Measurements from ENCODE around the gene LEKR1.
A peak's percentile ranks its signal among the peaks of the same experiment; 100 is the strongest.
"Not testable (repeated sequence)": the region's sequence is repeated elsewhere in the genome, so short reads cannot be mapped to it uniquely, and the experiment has no call there.

Gene LEKR1

DNA sequence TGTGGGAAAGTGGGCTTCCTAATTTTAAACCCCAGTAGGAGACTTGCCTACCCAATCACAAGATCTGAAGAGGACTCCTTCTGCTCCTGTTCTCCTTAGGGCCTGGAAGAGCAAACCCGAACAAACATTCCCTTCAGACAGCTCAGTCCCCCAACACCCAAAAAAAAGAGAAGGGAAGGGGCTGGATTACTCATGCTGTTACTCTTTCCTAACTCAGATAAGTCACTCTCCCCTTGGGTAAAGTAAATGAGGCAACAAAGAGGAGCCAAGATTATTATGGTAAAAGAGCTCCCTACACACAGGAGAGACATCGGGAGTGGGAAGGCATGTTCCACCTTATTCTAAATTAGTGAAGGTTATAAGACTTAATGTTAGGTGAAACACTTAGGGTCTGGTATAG lies 18.1 kb upstream of the LEKR1 start:
- DNase-seq = no peak

DNA sequence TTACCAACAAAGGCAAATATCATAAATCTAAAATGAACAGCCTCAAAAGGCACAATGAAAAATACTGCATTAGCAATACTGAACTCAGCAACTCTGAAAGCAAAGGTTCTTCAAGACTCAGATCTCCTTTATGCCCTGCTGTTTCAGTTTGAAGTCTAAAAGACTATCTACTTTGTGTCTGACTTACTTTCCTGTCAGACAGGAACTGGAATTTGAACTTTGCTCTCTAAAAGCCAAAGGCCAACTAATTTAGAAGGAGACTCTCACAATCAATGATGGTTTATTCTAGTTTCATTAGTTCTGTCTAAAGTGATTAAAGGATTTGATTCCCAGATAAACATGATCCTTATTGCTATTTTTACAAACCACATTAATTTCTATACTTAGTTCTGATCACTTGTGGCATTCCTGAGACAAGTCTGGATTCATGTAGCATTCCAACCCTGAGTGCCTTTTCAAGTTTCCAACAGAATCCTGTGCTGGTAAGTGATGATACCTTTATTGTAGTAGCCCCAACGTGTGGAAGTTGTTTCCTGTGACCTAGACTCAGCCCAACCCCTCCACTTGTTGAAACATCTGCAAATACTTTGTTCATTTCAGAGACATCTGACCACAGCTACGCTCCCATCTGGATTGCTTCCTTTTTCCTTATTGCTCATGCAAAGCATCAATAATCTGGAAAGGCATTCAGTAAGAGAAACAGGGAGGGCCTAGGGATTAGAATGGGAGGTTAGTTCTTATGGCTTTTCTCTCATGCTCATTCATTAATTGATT lies 14.9 kb upstream of the LEKR1 start:
- DNase-seq = no peak

DNA sequence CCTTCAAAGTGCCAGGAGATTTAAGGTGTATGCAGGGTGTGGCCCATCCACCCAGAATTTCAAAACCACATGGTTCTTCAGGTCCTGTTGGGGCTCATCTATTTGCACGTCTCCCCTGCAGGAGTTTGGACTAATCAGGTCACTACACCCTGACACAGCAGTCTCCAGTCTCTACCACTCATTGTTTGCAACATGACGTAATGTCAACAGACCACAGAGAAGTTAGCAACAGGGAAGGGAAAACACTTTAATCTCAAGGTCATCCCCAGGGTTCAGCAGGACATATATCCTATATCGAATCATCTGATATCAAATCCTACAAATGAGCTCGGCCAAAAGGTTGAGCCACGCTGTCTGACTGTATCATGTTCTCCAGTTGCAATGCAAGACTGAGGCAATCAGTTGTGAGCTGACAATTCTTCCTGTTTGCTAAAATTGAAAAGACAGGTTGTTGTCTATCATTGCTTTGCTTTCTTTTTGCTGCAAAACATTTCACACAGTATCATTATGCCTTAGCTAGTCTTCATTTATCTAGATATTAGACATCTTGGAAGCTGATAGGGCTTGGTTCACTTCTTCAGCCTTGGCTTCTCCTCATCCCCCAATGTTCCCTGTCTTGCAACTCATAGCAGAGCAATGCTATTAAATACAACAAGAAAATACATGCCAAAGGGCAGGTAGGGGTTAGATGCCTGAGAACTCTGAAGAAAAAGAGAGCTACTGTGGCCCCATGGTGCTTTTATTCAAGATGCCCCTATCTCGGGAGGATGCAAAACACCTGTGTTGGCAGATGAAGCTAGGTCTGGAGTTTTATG lies 13.4 kb upstream of the LEKR1 start:
- no peak for DNase-seq

DNA sequence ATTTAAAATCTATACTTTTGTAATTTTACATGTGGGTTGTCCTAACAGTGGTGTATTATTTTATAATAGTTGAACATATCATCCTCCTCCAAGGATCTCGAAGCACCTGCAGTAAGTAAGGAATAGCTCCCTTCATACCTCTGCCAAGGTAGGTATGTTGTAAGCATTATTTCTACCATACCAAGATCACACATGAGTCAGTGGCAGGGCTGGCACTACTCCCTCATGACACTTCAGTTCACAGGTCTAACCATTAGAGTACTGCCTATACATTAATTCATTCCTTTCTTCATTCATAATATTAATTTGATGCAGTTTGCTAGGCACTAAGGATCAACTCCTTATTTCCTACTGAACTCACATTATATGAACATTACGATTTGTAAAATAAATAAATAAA lies 11.9 kb upstream of the LEKR1 start:
- no peak for DNase-seq

DNA sequence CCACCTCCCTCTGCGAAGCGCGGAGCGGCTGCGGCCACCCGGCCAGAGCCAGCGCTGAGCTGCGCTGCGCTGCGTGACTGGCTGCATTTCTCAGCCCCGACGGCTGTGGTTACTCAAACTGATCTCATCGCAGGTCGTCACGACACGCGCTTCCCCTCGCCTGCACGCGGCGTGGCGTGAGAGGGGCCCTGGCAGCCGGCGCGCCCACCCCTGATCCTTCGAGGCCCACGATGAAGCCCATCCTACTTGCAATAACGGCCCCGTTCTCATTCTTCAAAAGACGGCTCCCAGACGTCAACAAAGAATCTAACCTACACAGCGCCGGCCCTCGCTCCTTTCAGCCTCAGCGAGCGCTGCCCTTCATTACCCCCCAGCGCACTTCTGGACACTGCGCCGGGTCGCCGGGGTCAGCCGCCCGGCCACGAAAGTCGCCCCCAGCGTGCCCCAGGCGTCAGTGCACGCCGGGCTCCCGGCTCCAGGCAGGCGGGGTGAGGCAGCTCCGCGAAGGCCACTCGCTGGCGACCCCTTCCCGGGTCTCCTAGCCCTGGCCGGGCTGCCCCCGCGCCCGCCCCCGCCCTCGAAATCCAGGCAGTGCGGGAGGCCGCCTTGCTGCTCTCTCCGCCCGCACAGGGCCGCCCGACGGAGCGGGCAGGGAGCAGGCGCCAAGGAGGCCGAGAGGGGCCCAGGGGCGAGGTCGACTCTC lies 9.9 kb upstream of the LEKR1 start:
- peak; percentile 63 for DNase-seq

DNA sequence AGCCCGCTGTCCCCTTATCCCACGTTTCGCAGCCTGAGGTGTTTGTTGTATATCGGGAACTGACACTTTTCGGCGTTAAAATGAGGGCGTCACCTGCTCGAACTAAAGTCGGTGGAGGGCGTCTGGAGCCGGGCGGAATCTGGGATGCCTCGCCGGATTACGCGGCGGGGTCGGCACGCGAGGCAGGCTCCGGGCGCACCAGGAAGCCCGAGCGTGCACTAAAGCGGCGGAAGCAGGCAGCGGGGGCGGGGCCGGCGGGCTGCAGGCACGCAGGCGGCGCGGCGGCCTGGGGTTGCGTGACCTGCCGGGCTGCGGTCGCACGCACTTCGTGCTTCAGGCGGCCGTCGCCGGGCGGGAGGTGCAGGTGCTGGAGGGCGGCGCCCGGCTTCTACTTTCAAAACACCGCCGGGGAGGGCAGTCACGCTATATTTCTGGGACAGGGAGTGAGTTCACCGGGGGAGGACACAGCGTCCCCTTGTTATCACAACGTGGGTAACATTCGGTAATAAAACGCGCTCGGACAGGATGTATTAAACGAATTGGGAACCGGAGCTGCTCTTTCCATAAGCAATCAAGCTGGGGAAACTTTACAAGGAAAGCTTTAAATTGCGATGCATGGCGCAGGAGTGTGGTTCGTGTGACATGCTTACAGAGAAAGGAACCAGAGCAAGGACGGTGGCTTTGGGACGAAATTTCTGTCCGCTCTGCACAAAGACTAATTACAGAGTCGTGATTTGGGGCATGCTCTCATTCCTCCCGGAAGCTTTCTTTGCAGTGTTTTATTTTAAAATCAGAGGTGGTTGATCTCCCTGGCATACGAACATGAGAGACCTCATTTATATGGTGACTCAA lies 9.1 kb upstream of the LEKR1 start:
- DNase-seq = peak; percentile 92

DNA sequence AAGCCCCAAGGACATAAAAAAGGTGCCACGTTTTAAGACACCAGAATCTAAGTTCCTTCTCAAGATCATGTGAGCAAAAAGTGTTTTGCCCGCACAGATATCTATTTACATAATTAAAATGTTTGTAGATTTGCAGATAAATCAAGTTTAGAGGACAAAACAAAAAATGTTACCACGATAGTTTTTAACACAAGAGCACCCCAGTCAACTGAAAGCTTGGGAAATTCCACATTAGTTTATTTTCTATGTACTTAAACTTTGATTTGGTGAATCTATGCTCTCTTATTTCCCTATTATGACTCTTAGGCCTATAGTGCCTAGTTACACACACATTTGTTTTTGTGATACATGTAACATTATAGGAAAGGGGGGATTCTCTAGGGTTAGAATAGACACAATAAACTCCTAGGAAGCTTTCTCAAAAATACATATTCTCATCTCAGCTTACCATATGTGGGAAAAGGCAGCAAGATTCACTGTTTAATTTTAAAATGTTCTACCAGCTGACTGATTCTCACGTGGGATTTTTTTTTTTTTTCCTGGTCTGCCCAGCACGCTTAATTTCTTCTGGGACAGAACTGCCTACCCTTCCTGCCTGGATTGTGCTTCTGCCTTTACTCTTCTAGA lies 8.4 kb upstream of the LEKR1 start:
- DNase-seq = no peak

DNA sequence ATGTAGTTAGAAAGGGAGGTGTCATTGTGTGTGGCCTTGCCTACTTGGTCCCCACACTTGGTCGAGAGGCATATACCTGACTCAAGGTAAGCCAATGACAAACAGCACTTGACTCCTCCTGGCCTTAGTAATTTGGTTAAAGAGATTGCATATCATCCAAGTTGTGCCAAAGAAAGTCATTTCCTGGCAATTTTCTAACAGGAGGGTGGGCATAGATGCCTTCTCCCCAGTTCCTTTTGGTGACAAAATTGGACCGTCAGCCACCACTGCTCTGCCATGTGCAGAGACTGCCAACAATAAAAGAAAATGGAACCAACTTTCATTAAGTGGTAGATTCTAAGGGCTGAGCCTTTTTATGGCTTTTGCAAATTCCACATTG lies 7.9 kb upstream of the LEKR1 start:
- DNase-seq = no peak

DNA sequence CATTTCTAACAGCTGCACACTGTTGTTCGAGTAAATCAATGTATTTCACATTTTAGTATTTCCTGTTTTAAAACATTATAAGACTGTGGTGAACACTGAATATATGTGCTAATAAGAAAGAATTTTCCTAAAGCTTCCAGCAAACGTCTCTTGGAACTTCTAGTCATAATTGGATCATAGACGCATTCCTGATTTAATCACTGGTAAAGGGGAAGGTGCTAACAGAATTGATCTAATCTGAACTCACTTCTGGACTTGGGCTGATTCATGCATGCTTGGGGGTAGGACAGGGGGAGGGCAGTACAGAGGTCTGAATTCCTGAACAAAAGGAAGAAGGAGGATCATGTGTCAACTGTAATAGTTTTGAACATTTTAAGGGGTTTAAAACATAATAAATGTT lies 7.3 kb upstream of the LEKR1 start:
- DNase-seq = no peak

DNA sequence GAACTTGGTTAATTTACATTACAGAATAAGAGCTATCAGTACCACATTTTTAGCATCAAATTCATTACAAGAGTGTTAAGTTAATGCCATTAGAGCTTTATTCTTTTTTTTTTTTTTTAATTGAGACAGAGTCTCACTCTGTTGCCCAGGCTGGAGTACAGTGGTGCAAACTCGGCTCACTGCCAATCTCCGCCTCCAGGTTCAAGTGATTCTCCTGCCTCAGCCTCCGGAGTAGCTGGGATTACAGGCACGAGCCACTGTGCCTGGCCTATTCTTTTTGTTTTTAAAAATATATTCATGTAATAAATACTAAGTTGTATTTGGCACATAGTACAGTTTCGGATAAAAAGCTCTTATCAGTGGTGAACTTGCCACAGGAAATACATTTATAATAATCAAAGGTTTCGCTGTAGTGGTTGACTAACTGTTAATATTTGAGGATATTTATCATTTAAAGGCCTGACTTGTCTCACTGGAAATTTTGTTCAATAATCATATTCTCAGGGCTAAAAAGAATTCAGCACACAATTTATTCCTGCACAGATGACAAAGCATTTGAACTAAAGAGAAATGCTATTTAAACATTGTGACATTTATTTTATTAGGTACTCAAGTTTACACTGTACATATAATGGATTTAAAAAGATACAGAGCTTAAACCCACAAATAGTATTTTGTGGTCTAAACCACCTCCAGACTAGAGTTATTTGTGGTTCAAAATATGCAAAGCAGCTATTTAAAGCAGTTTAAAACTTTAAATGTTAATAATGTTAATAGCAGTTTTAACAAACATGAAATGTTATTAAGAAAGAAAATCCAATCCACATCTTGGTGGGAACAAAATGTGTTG lies 6.1 kb upstream of the LEKR1 start:
- DNase-seq = no peak

DNA sequence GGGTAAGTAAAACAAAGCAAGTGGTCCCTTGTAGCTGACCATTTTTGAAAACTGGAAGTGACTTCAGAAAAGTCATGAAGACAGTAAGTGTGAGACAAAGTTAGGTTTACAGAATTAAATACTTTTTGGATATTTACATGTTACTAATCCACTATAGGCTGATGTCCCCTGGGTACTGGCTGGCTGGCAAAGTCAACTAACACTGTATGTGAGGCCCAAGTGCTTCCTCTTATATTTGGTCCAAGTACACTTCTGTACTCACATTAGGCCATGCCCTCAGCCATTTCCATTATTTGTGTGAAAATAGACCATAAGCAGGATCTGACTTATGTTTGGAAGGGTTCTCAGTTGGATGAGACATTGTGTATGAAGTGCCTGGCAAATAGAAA lies 5.5 kb upstream of the LEKR1 start:
- no peak for DNase-seq

DNA sequence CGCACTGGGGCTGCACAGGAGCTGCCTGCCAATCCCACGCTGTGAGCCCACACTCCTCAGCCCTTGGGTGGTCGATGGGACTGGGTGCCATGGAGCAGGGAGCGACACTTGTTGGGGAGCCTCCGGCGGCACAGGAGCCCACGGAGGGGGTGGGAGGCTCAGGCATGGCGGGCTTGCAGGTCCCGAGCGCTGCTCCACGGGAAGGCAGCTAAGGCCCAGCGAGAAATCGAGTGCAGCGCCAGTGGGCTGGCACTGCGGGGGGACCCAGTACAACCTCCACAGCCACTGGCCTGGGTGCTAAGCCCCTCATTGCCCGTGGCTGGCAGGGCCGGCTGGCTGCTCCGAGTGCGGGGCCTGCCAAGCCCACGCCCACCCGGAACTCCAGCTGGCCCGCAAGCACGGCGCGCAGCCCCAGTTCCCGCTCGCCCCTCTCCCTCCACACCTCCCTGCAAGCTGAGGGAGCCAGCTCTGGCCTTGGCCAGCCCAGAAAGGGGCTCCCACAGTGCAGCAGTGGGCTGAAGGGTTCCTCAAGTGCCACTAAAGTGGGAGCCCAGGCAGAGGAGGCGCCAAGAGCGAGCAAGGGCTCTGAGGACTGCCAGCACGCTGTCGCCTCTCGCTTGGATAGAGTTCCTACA lies 3.4 kb upstream of the LEKR1 start:
- not testable (repeated sequence) for DNase-seq

DNA sequence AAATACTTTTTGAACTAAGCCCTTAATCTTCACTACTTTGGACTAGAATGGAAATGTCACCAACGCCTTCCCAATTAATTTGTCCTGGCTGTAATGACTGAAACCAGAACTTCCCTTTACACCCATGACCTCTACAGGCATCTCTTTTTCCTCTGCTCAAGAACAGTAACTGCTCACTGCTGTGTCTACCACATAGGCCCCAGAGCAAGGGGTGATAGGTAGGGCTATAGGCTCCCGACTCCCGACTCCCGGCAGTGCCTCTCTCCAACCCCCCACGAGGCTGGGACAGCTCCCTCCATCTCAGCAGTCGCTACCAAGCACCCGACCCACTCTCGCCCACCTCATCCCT lies 384 bp upstream of the LEKR1 start:
- DNase-seq = no peak

DNA sequence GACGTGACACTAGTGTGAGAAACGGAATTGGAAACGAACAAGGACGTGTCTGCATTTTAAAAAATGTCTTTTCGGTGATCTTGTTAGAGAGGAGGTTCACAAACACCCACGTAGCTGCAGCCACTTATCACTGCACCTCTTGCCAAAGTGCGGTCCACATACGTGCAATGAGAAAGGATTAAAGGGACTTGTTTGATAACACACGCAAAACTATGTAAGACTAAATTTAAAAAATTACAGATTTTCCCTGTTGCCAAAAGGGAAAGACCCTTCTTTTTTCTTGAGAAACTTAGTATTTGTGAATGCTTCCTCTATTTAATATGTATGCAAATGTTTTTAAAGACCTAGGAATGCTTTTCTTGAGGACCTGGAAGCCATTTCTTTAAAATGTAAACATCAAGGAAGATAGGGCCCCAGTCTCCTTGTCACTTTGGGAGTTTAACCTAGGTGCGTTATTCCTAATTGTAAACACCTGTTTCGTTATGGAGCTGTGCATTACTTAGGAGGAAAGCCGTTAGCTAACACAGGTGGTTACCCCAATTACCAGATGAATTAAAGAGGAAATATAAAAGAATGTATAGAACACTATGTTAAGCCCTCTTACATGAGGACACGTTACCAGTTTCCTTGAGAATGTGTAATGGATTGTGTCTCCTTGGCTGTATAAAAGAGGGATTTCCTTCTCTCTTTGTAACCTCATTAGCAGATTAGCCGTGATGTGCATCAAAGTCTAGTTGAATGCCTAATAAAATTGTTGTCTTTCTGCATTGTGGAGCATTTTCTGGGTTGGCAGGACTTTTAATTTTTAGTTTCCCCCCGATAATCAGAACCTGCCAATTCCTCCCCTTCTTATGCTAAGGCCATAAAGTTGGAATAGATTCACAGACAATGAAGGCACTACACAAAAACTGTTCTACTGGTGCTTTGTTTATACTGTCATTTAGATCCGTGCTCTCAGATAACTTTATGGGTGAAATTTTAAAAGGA lies 1.0 kb downstream of the LEKR1 start:
- no peak for DNase-seq

DNA sequence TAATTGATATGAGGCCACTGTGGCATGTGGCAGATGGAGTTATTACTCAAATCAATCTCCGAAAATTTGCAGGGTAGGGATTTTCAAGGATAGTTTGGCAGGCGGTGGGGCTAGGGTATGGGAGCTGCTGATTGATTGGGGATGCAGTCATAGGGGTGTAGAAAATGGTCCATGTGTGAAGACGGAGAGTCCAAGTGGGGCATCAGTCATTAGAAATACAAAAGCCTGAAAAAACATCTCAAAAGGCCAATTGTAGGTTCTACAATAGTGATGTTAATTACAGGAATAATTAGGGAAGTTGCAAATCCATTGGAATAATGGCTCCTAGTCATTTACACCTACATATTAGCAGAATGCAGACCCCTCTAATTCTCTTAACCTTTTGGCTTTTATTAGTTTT lies 4.9 kb downstream of the LEKR1 start:
- DNase-seq = no peak

DNA sequence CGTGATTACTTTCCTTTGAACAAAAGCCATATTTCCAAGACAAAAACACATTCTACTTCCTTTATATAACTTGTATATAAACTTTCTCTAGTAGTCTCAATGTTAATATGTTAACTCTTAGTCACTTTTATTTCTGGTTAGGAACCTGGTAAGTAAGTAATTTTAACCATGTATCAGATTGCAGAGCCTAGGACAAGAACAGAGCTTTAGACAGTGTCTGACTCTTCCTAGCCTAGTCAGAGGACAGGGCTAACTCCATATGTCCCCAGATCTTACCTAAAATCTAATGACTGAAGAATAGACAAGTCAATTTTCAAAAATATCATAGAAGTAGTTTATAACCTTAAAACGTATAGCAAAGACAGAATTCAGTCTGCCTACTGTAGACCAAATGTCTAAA lies 8.3 kb downstream of the LEKR1 start:
- DNase-seq = no peak

DNA sequence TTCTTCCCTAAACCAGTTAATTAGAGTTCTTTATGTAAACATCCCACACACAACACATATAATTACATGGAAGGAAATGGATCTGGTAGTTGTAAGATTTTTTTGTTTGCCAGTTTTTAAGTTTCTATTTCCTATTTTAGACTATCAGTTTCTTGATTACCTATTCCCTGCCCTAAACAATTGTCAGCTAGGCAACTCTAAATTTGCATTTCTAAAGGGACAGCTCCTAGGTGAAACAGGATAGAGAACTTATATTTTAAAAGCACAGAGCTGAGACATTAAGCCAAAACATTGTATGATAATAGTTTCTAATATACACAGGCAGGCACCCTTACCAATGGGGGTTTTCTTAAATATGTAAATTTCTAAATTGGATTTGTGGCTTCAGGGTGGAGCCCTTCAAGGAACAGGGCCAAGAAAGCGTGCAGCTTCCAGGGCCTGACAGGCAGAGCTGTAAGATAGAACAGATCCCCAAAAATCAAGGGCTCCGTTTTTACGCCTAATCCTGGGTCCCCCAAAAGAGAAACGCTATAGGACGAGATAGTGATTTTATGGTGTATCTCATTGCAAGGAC lies 8.9 kb downstream of the LEKR1 start:
- DNase-seq = no peak

DNA sequence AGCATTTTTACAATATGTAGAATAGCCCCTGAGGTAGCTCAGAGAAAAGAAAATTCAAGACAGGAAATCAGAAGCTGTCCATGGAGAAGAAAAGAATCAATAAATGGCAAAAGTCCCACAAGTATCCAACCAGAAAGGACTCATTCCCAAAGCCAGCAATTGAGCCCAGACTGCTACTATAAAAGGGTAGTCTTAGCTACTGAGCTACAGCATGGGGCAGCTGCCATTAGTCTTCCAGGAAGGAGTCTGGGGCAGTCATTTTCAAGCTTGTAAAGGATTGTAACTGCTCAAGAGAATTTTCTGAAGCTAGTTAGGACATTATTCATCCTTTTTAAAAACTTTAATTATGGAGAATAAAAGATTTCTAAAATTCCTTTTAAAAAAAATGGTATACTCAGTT lies 10.5 kb downstream of the LEKR1 start:
- no peak for DNase-seq

DNA sequence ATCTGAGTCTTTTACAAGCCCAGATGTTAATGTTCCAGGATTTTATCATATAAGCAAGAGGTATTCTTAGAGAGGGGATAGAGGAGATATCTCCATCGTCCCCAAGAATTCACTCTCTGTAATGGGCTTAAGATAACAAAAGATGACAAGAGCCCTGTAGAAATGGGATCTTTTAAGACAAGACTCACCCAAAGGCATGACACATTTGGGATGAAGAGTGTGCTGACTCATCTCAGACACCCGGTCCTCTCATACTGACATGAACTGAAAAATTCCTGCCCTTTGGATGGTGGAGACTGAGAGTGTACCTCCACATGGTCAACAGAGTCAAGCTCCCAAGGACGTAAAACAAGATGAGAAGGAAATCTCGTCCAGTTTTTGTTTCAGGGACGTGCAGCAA lies 11.0 kb downstream of the LEKR1 start:
- DNase-seq = no peak
